HEK293 (cell line): Measurements from ENCODE around the gene UBR2.

Experiments used
- CTCF ChIA-PET: fragments of 350-600 bp; formaldehyde crosslinking; extraction: SDS; loops from one replicate; lab custom pipeline; 2021; ENCODE audit warnings: antibody characterized with exemption; lab: Yijun Ruan, JAX
- POLR2A ChIA-PET: fragments of 300-600 bp; formaldehyde crosslinking; extraction: SDS; loops from one replicate; lab custom pipeline; 2020; ENCODE audit warnings: antibody characterized with exemption, inconsistent platforms; lab: Yijun Ruan, JAX
- H3K27ac ChIP-seq: fragments of 200-500 bp; sonication (Bioruptor generic); 2 replicates; pipeline ENCODE4 v1.5.1; 2014; ENCODE audit warnings: low read depth, low read length, control low read depth, inconsistent platforms; ENCODE audit errors: extremely low read depth
- H3K36me3 ChIP-seq, 2 experiments: fragments of 200-500 bp in 1 of 2; sonication (Bioruptor generic) in 1 of 2; 1 replicate in 1 of 2; 2 replicates in 1 of 2; pipeline ENCODE4 v1.5.1; 2014 to 2017; ENCODE audit warnings: inconsistent platforms in 2 of 2, low read length in 2 of 2; ENCODE audit not compliant: control insufficient read depth in 2 of 2, insufficient read depth in 1 of 2
- H3K4me1 ChIP-seq: fragments of 200-500 bp; sonication (Bioruptor generic); 2 replicates; pipeline ENCODE4 v1.5.1; 2014; ENCODE audit warnings: mild to moderate bottlenecking, low read length, inconsistent platforms; ENCODE audit not compliant: control insufficient read depth, insufficient read depth
- H3K4me3 ChIP-seq: 2 replicates; pipeline ENCODE4 v1.5.1; 2011; ENCODE audit warnings: low read depth, mild to moderate bottlenecking, control low read depth, low read length, moderate library complexity
- H3K9me3 ChIP-seq: fragments of 200-500 bp; sonication (Bioruptor generic); 2 replicates; pipeline ENCODE4 v1.5.1; 2014; ENCODE audit warnings: low read depth, low read length, inconsistent platforms; ENCODE audit not compliant: control insufficient read depth, insufficient read depth
- GFI1B ChIP-seq: fragments of 450-650 bp; formaldehyde crosslinking; IDR thresholded peaks from 2 replicates; pipeline ENCODE4 v1.5.1; 2016; ENCODE audit warnings: missing biosample characterization, missing genetic modification characterization
- MYNN ChIP-seq: fragments of 450-650 bp; formaldehyde crosslinking; IDR thresholded peaks from 2 replicates; pipeline ENCODE4 v1.5.1; 2016; ENCODE audit warnings: missing biosample characterization, missing genetic modification characterization, borderline replicate concordance
- SETDB1 ChIP-seq: IDR thresholded peaks from one replicate; pipeline ENCODE4 v1.6.1; 2017; ENCODE audit warnings: mild to moderate bottlenecking, low read length, moderate library complexity, mixed read lengths; ENCODE audit not compliant: insufficient read length
- ZBTB48 ChIP-seq: fragments of 450-650 bp; formaldehyde crosslinking; IDR thresholded peaks from 2 replicates; pipeline ENCODE4 v1.5.1; 2016; ENCODE audit warnings: missing biosample characterization, missing genetic modification characterization
- ZBTB7A ChIP-seq: fragments of 450-650 bp; formaldehyde crosslinking; IDR thresholded peaks from 2 replicates; pipeline ENCODE4 v1.5.1; 2016; ENCODE audit warnings: low read depth, missing biosample characterization, missing genetic modification characterization
- ZFP37 ChIP-seq: fragments of 450-650 bp; formaldehyde crosslinking; IDR thresholded peaks from 2 replicates; pipeline ENCODE4 v1.5.1; 2016; ENCODE audit warnings: missing biosample characterization, missing genetic modification characterization
- ZIC2 ChIP-seq: fragments of 450-650 bp; formaldehyde crosslinking; IDR thresholded peaks from 2 replicates; pipeline ENCODE4 v1.5.1; 2016; ENCODE audit warnings: missing biosample characterization, missing genetic modification characterization
- ZNF140 ChIP-seq: fragments of 450-650 bp; formaldehyde crosslinking; IDR thresholded peaks from 2 replicates; pipeline ENCODE4 v1.5.1; 2016; ENCODE audit warnings: missing biosample characterization, missing genetic modification characterization
- ZNF184 ChIP-seq: fragments of 450-650 bp; IDR thresholded peaks from 2 replicates; pipeline ENCODE4 v1.5.1; 2018; ENCODE audit warnings: missing biosample characterization, mild to moderate bottlenecking, missing genetic modification characterization
- ZNF624 ChIP-seq: fragments of 450-650 bp; formaldehyde crosslinking; IDR thresholded peaks from 2 replicates; pipeline ENCODE4 v1.5.1; 2017; ENCODE audit warnings: missing biosample characterization, missing genetic modification characterization
- TF ChIP-seq, protein P1 (sequence below): fragments of 450-650 bp; formaldehyde crosslinking; IDR thresholded peaks from 2 replicates; pipeline ENCODE4 v1.5.1; 2017; ENCODE audit warnings: missing biosample characterization, missing genetic modification characterization
- TF ChIP-seq, protein P2 (sequence below): fragments of 450-650 bp; formaldehyde crosslinking; IDR thresholded peaks from 2 replicates; pipeline ENCODE4 v1.5.1; 2016; ENCODE audit warnings: missing biosample characterization, missing genetic modification characterization, borderline replicate concordance
- TF ChIP-seq, protein P3 (sequence below): fragments of 450-650 bp; IDR thresholded peaks from 2 replicates; pipeline ENCODE4 v1.5.1; 2018; ENCODE audit warnings: missing biosample characterization, mild to moderate bottlenecking, missing genetic modification characterization
- TF ChIP-seq, protein P4 (sequence below): fragments of 450-650 bp; formaldehyde crosslinking; IDR thresholded peaks from 2 replicates; pipeline ENCODE4 v1.5.1; 2016; ENCODE audit warnings: missing biosample characterization, missing genetic modification characterization
- TF ChIP-seq, protein P5 (sequence below): fragments of 450-650 bp; formaldehyde crosslinking; IDR thresholded peaks from 2 replicates; pipeline ENCODE4 v1.5.1; 2016; ENCODE audit warnings: missing biosample characterization, missing genetic modification characterization

UBR2 gene

DNA sequence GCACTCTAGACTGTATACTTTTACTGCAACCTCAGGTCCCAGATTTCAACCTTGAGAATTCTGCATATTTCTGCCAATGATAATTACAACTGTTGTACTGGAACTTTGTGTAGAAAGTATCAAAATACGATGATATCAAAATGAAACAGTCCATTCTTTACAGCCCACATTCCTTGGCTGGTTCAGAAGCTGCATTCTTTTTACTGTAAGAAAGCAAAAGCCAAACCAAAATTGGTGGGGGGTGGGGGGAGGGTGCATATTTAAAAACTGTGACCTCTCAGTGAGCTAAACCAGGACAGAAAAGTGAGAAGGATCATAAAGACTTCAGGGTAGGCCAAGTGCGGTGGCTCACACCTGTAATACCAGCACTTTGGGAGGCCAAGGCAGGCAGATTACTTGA is 41.8 kb upstream of the UBR2 start (continued):
- TF ChIP-seq, protein P1, sequence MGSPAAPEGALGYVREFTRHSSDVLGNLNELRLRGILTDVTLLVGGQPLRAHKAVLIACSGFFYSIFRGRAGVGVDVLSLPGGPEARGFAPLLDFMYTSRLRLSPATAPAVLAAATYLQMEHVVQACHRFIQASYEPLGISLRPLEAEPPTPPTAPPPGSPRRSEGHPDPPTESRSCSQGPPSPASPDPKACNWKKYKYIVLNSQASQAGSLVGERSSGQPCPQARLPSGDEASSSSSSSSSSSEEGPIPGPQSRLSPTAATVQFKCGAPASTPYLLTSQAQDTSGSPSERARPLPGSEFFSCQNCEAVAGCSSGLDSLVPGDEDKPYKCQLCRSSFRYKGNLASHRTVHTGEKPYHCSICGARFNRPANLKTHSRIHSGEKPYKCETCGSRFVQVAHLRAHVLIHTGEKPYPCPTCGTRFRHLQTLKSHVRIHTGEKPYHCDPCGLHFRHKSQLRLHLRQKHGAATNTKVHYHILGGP (tag by site-specific recombination), result no peak
- no peak for TF ChIP-seq ZBTB48 (tag by site-specific recombination)
- no peak for TF ChIP-seq ZBTB7A (tag by site-specific recombination)
- TF ChIP-seq, protein P2, sequence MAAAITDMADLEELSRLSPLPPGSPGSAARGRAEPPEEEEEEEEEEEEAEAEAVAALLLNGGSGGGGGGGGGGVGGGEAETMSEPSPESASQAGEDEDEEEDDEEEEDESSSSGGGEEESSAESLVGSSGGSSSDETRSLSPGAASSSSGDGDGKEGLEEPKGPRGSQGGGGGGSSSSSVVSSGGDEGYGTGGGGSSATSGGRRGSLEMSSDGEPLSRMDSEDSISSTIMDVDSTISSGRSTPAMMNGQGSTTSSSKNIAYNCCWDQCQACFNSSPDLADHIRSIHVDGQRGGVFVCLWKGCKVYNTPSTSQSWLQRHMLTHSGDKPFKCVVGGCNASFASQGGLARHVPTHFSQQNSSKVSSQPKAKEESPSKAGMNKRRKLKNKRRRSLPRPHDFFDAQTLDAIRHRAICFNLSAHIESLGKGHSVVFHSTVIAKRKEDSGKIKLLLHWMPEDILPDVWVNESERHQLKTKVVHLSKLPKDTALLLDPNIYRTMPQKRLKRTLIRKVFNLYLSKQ (tag by site-specific recombination), result no peak
- TF ChIP-seq, protein P3, sequence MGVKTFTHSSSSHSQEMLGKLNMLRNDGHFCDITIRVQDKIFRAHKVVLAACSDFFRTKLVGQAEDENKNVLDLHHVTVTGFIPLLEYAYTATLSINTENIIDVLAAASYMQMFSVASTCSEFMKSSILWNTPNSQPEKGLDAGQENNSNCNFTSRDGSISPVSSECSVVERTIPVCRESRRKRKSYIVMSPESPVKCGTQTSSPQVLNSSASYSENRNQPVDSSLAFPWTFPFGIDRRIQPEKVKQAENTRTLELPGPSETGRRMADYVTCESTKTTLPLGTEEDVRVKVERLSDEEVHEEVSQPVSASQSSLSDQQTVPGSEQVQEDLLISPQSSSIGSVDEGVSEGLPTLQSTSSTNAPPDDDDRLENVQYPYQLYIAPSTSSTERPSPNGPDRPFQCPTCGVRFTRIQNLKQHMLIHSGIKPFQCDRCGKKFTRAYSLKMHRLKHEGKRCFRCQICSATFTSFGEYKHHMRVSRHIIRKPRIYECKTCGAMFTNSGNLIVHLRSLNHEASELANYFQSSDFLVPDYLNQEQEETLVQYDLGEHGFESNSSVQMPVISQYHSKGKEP, result no peak

DNA sequence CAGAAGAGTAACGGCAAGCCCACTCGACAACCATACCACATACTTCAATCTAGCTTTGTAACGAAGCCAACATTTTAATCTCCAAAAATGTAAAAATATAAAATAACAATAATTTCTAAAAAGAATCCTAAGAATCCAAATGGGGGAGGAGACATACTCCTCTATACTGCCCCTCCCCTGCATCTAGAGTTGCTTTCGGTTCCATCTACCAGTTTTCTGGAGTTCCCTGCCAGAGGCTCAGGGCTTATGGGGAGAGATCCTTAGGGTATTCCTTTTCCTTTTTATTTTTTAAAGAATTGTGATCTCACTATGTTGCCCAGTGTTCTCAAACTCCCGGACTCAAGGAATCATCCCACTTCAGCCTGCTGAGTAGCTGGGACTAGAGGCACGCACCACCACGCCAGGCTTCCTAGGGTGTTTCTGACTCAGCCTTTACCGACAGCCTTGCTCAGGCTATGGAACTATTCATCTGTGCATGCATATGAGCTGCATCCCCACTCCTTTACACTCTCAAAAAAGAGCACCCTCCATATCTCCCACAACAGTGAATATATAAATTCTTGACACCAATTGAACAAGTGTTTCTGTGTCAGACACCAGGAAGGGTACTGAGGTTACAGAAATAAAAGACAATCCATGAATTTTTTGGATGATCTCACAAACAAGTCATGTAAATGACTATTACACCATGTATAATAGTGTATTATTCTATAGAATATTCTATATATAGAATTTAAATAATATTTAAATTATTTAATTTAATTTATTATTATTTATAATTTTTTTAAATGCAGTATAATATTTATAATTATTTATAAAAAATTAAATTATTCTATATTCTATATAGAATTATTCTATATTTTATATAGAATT is 40.7 kb upstream of the UBR2 start:
- Histone ChIP-seq H3K36me3 (no peaks in the 10 kb centered on the region), H3K27ac (no peak overlapping the region), H3K4me3 (no peak overlapping the region), H3K4me1 (no peaks in the 10 kb centered on the region), H3K9me3 (no peaks in the 10 kb centered on the region)
- POLR2A ChIA-PET, result no interaction called here
- CTCF ChIA-PET, result no interaction called here
- TF ChIP-seq, protein P4, sequence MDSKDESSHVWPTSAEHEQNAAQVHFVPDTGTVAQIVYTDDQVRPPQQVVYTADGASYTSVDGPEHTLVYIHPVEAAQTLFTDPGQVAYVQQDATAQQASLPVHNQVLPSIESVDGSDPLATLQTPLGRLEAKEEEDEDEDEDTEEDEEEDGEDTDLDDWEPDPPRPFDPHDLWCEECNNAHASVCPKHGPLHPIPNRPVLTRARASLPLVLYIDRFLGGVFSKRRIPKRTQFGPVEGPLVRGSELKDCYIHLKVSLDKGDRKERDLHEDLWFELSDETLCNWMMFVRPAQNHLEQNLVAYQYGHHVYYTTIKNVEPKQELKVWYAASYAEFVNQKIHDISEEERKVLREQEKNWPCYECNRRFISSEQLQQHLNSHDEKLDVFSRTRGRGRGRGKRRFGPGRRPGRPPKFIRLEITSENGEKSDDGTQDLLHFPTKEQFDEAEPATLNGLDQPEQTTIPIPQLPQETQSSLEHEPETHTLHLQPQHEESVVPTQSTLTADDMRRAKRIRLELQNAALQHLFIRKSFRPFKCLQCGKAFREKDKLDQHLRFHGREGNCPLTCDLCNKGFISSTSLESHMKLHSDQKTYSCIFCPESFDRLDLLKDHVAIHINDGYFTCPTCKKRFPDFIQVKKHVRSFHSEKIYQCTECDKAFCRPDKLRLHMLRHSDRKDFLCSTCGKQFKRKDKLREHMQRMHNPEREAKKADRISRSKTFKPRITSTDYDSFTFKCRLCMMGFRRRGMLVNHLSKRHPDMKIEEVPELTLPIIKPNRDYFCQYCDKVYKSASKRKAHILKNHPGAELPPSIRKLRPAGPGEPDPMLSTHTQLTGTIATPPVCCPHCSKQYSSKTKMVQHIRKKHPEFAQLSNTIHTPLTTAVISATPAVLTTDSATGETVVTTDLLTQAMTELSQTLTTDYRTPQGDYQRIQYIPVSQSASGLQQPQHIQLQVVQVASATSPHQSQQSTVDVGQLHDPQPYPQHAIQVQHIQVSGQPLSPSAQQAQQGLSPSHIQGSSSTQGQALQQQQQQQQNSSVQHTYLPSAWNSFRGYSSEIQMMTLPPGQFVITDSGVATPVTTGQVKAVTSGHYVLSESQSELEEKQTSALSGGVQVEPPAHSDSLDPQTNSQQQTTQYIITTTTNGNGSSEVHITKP (tag by site-specific recombination), result peak; percentile 18; the same call in 1 of the 2 replicates
- TF ChIP-seq, protein P3, result no peak
- TF ChIP-seq GFI1B (tag by site-specific recombination), result no peak

DNA sequence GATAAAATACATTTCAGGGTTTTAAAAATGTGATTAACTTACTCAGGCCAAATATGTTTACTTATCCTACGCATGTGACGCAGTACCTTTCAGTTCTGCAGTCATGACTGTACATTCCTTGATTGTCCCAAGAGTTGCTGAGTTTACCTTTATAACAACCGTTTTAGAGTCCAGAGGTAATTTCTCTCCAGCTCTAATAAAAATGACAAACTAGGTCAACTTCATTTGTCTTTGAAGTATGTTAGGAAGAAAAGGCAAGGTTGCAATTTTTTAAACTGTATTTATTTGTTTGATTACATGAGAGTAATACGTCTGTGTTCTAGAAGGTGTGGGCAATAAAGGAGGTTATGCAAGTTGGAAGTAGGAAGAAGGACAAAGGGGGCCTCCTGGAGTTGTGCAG is 38.6 kb upstream of the UBR2 start:
- no peaks in the 10 kb centered on the region for H3K4me1 ChIP-seq
- H3K27ac ChIP-seq, result no peak overlapping the region
- ChIA-PET POLR2A (no interaction called here), CTCF (interaction anchor here (0.5 to 1.4 kb wide), 3 partner anchors 23 to 298 kb away, joined by 3 to 7 read pairs (median 7); no protein-coding TSS in a partner anchor)
- no peak overlapping the region for H3K4me3 ChIP-seq
- no peaks in the 10 kb centered on the region for H3K9me3 ChIP-seq
- no peaks in the 10 kb centered on the region for H3K36me3 ChIP-seq
- no peak for TF ChIP-seq ZNF624 (tag by site-specific recombination)
- TF ChIP-seq SETDB1, result no peak
- TF ChIP-seq MYNN (tag by site-specific recombination), result no peak
- TF ChIP-seq ZNF140 (tag by site-specific recombination), result no peak
- no peak for TF ChIP-seq ZIC2 (tag by site-specific recombination)
- no peak for TF ChIP-seq ZFP37 (tag by site-specific recombination)
- TF ChIP-seq, protein P4 (tag by site-specific recombination), result no peak
- TF ChIP-seq ZNF184 (tag by site-specific recombination), result no peak
- TF ChIP-seq, protein P5, sequence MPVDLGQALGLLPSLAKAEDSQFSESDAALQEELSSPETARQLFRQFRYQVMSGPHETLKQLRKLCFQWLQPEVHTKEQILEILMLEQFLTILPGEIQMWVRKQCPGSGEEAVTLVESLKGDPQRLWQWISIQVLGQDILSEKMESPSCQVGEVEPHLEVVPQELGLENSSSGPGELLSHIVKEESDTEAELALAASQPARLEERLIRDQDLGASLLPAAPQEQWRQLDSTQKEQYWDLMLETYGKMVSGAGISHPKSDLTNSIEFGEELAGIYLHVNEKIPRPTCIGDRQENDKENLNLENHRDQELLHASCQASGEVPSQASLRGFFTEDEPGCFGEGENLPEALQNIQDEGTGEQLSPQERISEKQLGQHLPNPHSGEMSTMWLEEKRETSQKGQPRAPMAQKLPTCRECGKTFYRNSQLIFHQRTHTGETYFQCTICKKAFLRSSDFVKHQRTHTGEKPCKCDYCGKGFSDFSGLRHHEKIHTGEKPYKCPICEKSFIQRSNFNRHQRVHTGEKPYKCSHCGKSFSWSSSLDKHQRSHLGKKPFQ (tag by site-specific recombination), result no peak
